SK-N-SH (cell line): ENCODE measurements around the gene SCN3B. TPM values are rescaled to one million over a fixed set of nuclear protein-coding genes. Genes with fewer than 3 reads are reported as not detected.

Source experiments
- CTCF ChIA-PET: fragments of 300-600, 350-600 bp; formaldehyde crosslinking; extraction: SDS; loops from one replicate; lab custom pipeline; 2021; lab: Yijun Ruan, JAX
- POLR2A ChIA-PET: fragments of 350-600 bp; sonication (Branson Sonifier 250); formaldehyde crosslinking; extraction: SDS; loops from one replicate; lab custom pipeline; 2020; ENCODE audit warnings: antibody characterized with exemption, inconsistent platforms; lab: Yijun Ruan, JAX
- DNase-seq: peaks from one replicate; pipeline ENCODE4 v3.0.0; 2012
- H2AFZ ChIP-seq: fragments of 200-600 bp; sonication (generic); 2 replicates; pipeline ENCODE4 v1.8.1; 2016; ENCODE audit warnings: antibody characterized with exemption, mild to moderate bottlenecking, low read depth
- H3F3A ChIP-seq: fragments of 200-600 bp; sonication (generic); replicated peaks from 2 replicates; pipeline ENCODE3; 2016; ENCODE audit warnings: antibody characterized with exemption, mild to moderate bottlenecking; ENCODE audit not compliant: insufficient read depth
- H3K27ac ChIP-seq, 2 experiments: fragments of 200-500 bp in 1 of 2; fragments of 200-600 bp in 1 of 2; sonication (Bioruptor generic) in 1 of 2; sonication (generic), shearing (Covaris generic) in 1 of 2; 2 replicates each; pipeline versions ENCODE4 v1.5.1 to v1.6.1; 2014 to 2016; ENCODE audit warnings: low read depth in 2 of 2, inconsistent platforms in 1 of 2, low read length in 1 of 2, mild to moderate bottlenecking in 1 of 2, mixed read lengths in 1 of 2
- H3K27me3 ChIP-seq: fragments of 200-600 bp; sonication (generic), shearing (Covaris generic); 2 replicates; pipeline ENCODE4 v1.6.1; 2016; ENCODE audit warnings: mixed run types; ENCODE audit not compliant: insufficient read depth
- H3K36me3 ChIP-seq, 2 experiments: fragments of 200-500 bp in 1 of 2; fragments of 200-600 bp in 1 of 2; sonication (Bioruptor generic) in 1 of 2; sonication (generic) in 1 of 2; replicated peaks in 1 of 2; 2 replicates each; pipeline versions ENCODE3 to v1.5.1; 2014 to 2016; ENCODE audit warnings: low read length in 1 of 2, mild to moderate bottlenecking in 1 of 2; ENCODE audit not compliant: insufficient read depth in 2 of 2, control insufficient read depth in 1 of 2
- H3K4me1 ChIP-seq, 2 experiments: fragments of 200-500 bp in 1 of 2; fragments of 200-600 bp in 1 of 2; sonication (Bioruptor generic) in 1 of 2; sonication (generic), shearing (Covaris generic) in 1 of 2; 2 replicates each; pipeline versions ENCODE4 v1.5.1 to v1.6.1; 2014 to 2016; ENCODE audit warnings: low read depth in 1 of 2, low read length in 1 of 2, mixed run types in 1 of 2; ENCODE audit not compliant: insufficient read depth in 2 of 2, control insufficient read depth in 1 of 2
- H3K4me2 ChIP-seq: fragments of 200-600 bp; sonication (generic), shearing (Covaris generic); 2 replicates; pipeline ENCODE4 v1.6.1; 2017; ENCODE audit warnings: mixed run types
- H3K4me3 ChIP-seq, 2 experiments: fragments of 200-500 bp in 1 of 2; fragments of 200-600 bp in 1 of 2; sonication (Bioruptor generic) in 1 of 2; sonication (generic), shearing (Covaris generic) in 1 of 2; 2 replicates each; pipeline versions ENCODE4 v1.5.1 to v1.8.1; 2014 to 2016; ENCODE audit warnings: low read depth in 2 of 2, inconsistent platforms in 1 of 2, low read length in 1 of 2, mild to moderate bottlenecking in 1 of 2, mixed read lengths in 1 of 2, moderate library complexity in 1 of 2
- H3K79me2 ChIP-seq: fragments of 200-600 bp; sonication (generic); 2 replicates; pipeline ENCODE4 v1.8.1; 2017; ENCODE audit warnings: mild to moderate bottlenecking; ENCODE audit not compliant: insufficient read depth
- H3K9ac ChIP-seq: fragments of 200-600 bp; sonication (generic); 2 replicates; pipeline ENCODE4 v1.6.1; 2017; ENCODE audit warnings: mixed run types
- H3K9me2 ChIP-seq: fragments of 200-600 bp; sonication (generic); 2 replicates; pipeline ENCODE4 v1.6.1; 2017; ENCODE audit warnings: mixed run types
- H3K9me3 ChIP-seq: fragments of 200-600 bp; sonication (generic); 2 replicates; pipeline ENCODE4 v1.6.1; 2017; ENCODE audit warnings: mixed run types, mild to moderate bottlenecking, moderate library complexity
- H4K20me1 ChIP-seq: fragments of 200-600 bp; sonication (generic); 2 replicates; pipeline ENCODE4 v1.6.1; 2017; ENCODE audit warnings: mild to moderate bottlenecking, mixed run types; ENCODE audit not compliant: insufficient read depth
- CHD2 ChIP-seq: fragments of 150-350 bp; IDR thresholded peaks from 2 replicates; pipeline ENCODE4 v1.6.1; 2018; ENCODE audit warnings: low read length; ENCODE audit not compliant: partially characterized antibody
- EP300 ChIP-seq, 2 experiments: IDR thresholded peaks; 2 replicates each; pipeline versions ENCODE4 v1.4.0 to v1.6.1; 2012; ENCODE audit warnings: borderline replicate concordance in 1 of 2, low read depth in 1 of 2, low read length in 1 of 2
- FOXJ3 ChIP-seq: sonication (generic); formaldehyde crosslinking; IDR thresholded peaks from 2 replicates; pipeline ENCODE4 v1.5.1; 2020; ENCODE audit warnings: mild to moderate bottlenecking, missing genetic modification reagents
- FOXM1 ChIP-seq: IDR thresholded peaks from 2 replicates; pipeline ENCODE4 v1.4.0; 2012; ENCODE audit warnings: low read depth, mild to moderate bottlenecking
- GABPA ChIP-seq: IDR thresholded peaks from 2 replicates; pipeline ENCODE4 v1.4.0; 2012; ENCODE audit warnings: low read depth, mild to moderate bottlenecking
- JUND ChIP-seq: IDR thresholded peaks from 2 replicates; pipeline ENCODE4 v1.4.0; 2012
- MEF2A ChIP-seq: IDR thresholded peaks from 2 replicates; pipeline ENCODE4 v1.4.0; 2012; ENCODE audit warnings: low read depth, borderline replicate concordance
- MXI1 ChIP-seq: IDR thresholded peaks from 2 replicates; pipeline ENCODE4 v1.6.1; 2012; ENCODE audit warnings: mild to moderate bottlenecking, low read depth, low read length, improper control_type of control experiment
- POLR2AphosphoS5 ChIP-seq: IDR thresholded peaks from 2 replicates; pipeline ENCODE4 v1.6.1; 2012; ENCODE audit warnings: low read depth, low read length
- RAD21 ChIP-seq: IDR thresholded peaks from 2 replicates; pipeline ENCODE4 v1.6.1; 2012; ENCODE audit warnings: mild to moderate bottlenecking, low read length
- RXRA ChIP-seq: IDR thresholded peaks from 2 replicates; pipeline ENCODE4 v1.4.0; 2012; ENCODE audit warnings: low read depth, mild to moderate bottlenecking, borderline replicate concordance
- SIN3A ChIP-seq: IDR thresholded peaks from 2 replicates; pipeline ENCODE4 v1.6.1; 2012; ENCODE audit warnings: low read depth, mild to moderate bottlenecking, low read length, moderate library complexity, borderline replicate concordance
- SMC3 ChIP-seq: IDR thresholded peaks from 2 replicates; pipeline ENCODE4 v1.6.1; 2012; ENCODE audit warnings: low read depth, low read length, improper control_type of control experiment
- WGBS: methylation state at CpG from one replicate; pipeline ENCODE4 v1.1.6; 2017; ENCODE audit warnings: low lambda C conversion rate; 5-methylcytosine and 5-hydroxymethylcytosine counted together
- polyA plus RNA-seq, 3 experiments: library from polyadenylated mRNA; depleted of rRNA; stranded (reverse); fragments of >200 nt; gene quantifications; 2 replicates each; pipeline ENCODE4 v1.2.3, GENCODE V29; 2012
- TF ChIP-seq, protein P1 (sequence below): IDR thresholded peaks from 2 replicates; pipeline ENCODE4 v1.4.0; 2012; ENCODE audit warnings: low read depth
- TF ChIP-seq, protein P2 (sequence below): fragments of 150-350 bp; IDR thresholded peaks from 2 replicates; pipeline ENCODE4 v1.6.1; 2017; ENCODE audit warnings: antibody characterized with exemption, low read length, low read depth, borderline replicate concordance
- TF ChIP-seq, protein P3 (sequence below): IDR thresholded peaks from 2 replicates; pipeline ENCODE4 v1.4.0; 2012; ENCODE audit warnings: low read depth, borderline replicate concordance
- TF ChIP-seq, protein P4 (sequence below): IDR thresholded peaks from 2 replicates; pipeline ENCODE4; 2012

The SCN3B gene
- polyA plus RNA-seq, 1 of the 3 experiments (the other 2 are of a cell fraction), result 0.23 TPM

DNA sequence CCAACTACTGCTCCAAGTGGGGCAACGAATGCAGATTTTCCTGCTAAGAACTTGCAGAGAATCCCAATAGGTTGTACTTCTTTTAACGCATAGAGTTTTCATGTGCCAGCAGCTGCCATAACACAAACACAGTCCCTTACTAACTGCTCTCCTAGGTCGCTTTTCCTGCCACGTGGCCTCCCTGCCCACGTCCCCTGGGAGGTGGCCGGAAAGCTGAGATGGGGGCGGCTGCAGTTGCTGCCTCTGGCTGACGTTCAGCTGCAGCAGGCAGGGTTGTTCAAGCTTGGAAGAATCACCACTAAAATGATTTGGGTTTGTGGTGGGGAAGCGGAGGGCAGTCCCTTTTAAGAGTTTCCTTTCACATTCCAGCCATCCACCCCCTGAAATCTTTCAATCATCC, 47.7 kb upstream of the SCN3B start:
- Histone ChIP-seq H3K9ac (no peak overlapping the region), H3K9me3 (no peaks in the 10 kb centered on the region), H3K79me2 (no peaks in the 10 kb centered on the region), H3K36me3 (no peaks in the 10 kb centered on the region), H3K27ac (no peak overlapping the region), H3K27me3 (peaks cover 11% of the 10 kb centered on the region; the same call in 1 of the 2 replicates), H2AFZ (no peak overlapping the region), H3K4me2 (no peak overlapping the region), H4K20me1 (no peaks in the 10 kb centered on the region), H3K4me3 (no peak overlapping the region), H3K4me1 (peaks cover 0 to 2% of the 10 kb centered on the region in 2 experiments; a peak in 2 of 4 replicates), H3K9me2 (no peaks in the 10 kb centered on the region), H3F3A (no peaks in the 10 kb centered on the region)
- CTCF ChIA-PET, result interaction anchor here (1.1 to 15.3 kb wide), 4 partner anchors 9 to 122 kb away, joined by 6 to 441 read pairs (median 207); partner anchors contain the start of gene SCN3B
- DNase-seq, result no peak
- 53% methylated on average over 5 of the region's 9 CpGs for WGBS
- TF ChIP-seq POLR2AphosphoS5 (no peak), MXI1 (no peak), CHD2 (no peak), FOXM1 (no peak), SMC3 (no peak), GABPA (no peak), FOXJ3 (CRISPR knock-in tag) (no peak), EP300 (IDR thresholded peaks at IDR 0.05; ENCODE audit: borderline replicate concordance in 1 of 2, low read depth in 1 of 2, low read length in 1 of 2) (no peak), JUND (no peak), SIN3A (no peak), RXRA (no peak), RAD21 (no peak), MEF2A (no peak)
- TF ChIP-seq, protein P1, sequence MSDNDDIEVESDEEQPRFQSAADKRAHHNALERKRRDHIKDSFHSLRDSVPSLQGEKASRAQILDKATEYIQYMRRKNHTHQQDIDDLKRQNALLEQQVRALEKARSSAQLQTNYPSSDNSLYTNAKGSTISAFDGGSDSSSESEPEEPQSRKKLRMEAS, result no peak
- TF ChIP-seq, protein P2, sequence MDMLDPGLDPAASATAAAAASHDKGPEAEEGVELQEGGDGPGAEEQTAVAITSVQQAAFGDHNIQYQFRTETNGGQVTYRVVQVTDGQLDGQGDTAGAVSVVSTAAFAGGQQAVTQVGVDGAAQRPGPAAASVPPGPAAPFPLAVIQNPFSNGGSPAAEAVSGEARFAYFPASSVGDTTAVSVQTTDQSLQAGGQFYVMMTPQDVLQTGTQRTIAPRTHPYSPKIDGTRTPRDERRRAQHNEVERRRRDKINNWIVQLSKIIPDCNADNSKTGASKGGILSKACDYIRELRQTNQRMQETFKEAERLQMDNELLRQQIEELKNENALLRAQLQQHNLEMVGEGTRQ, result no peak
- TF ChIP-seq, protein P3, sequence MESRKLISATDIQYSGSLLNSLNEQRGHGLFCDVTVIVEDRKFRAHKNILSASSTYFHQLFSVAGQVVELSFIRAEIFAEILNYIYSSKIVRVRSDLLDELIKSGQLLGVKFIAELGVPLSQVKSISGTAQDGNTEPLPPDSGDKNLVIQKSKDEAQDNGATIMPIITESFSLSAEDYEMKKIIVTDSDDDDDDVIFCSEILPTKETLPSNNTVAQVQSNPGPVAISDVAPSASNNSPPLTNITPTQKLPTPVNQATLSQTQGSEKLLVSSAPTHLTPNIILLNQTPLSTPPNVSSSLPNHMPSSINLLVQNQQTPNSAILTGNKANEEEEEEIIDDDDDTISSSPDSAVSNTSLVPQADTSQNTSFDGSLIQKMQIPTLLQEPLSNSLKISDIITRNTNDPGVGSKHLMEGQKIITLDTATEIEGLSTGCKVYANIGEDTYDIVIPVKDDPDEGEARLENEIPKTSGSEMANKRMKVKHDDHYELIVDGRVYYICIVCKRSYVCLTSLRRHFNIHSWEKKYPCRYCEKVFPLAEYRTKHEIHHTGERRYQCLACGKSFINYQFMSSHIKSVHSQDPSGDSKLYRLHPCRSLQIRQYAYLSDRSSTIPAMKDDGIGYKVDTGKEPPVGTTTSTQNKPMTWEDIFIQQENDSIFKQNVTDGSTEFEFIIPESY, result no peak
- TF ChIP-seq, protein P4, sequence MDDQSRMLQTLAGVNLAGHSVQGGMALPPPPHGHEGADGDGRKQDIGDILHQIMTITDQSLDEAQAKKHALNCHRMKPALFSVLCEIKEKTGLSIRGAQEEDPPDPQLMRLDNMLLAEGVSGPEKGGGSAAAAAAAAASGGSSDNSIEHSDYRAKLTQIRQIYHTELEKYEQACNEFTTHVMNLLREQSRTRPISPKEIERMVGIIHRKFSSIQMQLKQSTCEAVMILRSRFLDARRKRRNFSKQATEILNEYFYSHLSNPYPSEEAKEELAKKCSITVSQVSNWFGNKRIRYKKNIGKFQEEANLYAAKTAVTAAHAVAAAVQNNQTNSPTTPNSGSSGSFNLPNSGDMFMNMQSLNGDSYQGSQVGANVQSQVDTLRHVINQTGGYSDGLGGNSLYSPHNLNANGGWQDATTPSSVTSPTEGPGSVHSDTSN, result no peak
- POLR2A ChIA-PET, result no interaction called here
